PC-3 (cell line): Measurements from ENCODE around the gene PRKRA. TPM values are rescaled to one million over a fixed set of nuclear protein-coding genes. Genes with fewer than 3 reads are reported as not detected.
A peak's percentile ranks its signal among the peaks of the same experiment; 100 is the strongest.

Experiments used
- ATAC-seq: fragments of 200-7000 bp; cut with Tn5 transposase; 2 replicates; pipeline ENCODE4 v1.9.1; 2020; ENCODE audit warnings: mild to moderate bottlenecking, moderate library complexity
- BruUV-seq: library from RNA; stranded (reverse); fragments of 400-500 nt; replicated peaks from 2 replicates; lab custom pipeline; 2021; lab: Mats Ljungman, UMichigan
- CTCF ChIA-PET: fragments of 300-600 bp; sonication (Branson Sonifier 250); formaldehyde crosslinking; loops from one replicate; lab custom pipeline; 2022; ENCODE audit warnings: antibody characterized with exemption; lab: Charles Lee
- POLR2A ChIA-PET: fragments of 300-600 bp; sonication (Branson Sonifier 250); formaldehyde crosslinking; loops from one replicate; lab custom pipeline; 2022; ENCODE audit warnings: antibody characterized with exemption; ENCODE audit not compliant: unreplicated experiment; lab: Charles Lee
- DNase-seq: peaks from one replicate; pipeline ENCODE4 v3.0.0-alpha.2; 2015
- H2AFZ ChIP-seq: fragments of 300-600 bp; sonication (generic); 2 replicates; pipeline ENCODE4 v1.6.0; 2016; ENCODE audit warnings: antibody characterized with exemption, low read length
- H3F3A ChIP-seq: fragments of 300-600 bp; sonication (generic); one replicate; pipeline ENCODE4 v1.6.0; 2017; ENCODE audit warnings: antibody characterized with exemption, low read length, control low read depth, mild to moderate bottlenecking; ENCODE audit not compliant: unreplicated experiment
- H3K27ac ChIP-seq: fragments of 300-600 bp; sonication (generic); 2 replicates; pipeline ENCODE4 v1.5.1; 2016; ENCODE audit warnings: mild to moderate bottlenecking, low read length
- H3K27me3 ChIP-seq: fragments of 300-600 bp; sonication (generic); 2 replicates; pipeline ENCODE4 v1.6.1; 2016; ENCODE audit warnings: low read length, mixed read lengths
- H3K36me3 ChIP-seq: fragments of 300-600 bp; sonication (generic); 2 replicates; pipeline ENCODE4 v1.6.1; 2016; ENCODE audit warnings: low read depth, mixed run types, low read length, mixed read lengths
- H3K4me1 ChIP-seq: fragments of 300-600 bp; sonication (generic); 2 replicates; pipeline ENCODE4 v1.5.1; 2016; ENCODE audit warnings: low read length; ENCODE audit not compliant: insufficient read depth
- H3K4me2 ChIP-seq: fragments of 300-600 bp; sonication (generic); 2 replicates; pipeline ENCODE4 v1.6.0; 2016; ENCODE audit warnings: low read length
- H3K4me3 ChIP-seq: fragments of 300-600 bp; sonication (generic); 2 replicates; pipeline ENCODE4 v1.5.1; 2016; ENCODE audit warnings: mild to moderate bottlenecking, low read length, mixed read lengths
- H3K79me2 ChIP-seq: fragments of 300-600 bp; sonication (generic); 2 replicates; pipeline ENCODE4 v1.6.1; 2017; ENCODE audit warnings: low read length, mixed read lengths
- H3K9ac ChIP-seq: fragments of 300-600 bp; sonication (generic); 2 replicates; pipeline ENCODE4 v1.6.0; 2016; ENCODE audit warnings: mild to moderate bottlenecking, low read length
- H3K9me2 ChIP-seq: fragments of 300-600 bp; sonication (generic); replicated peaks from 2 replicates; pipeline ENCODE4 v1.6.1; 2016; ENCODE audit warnings: mixed run types, low read length, mixed read lengths
- H3K9me3 ChIP-seq: fragments of 300-600 bp; sonication (generic); 2 replicates; pipeline ENCODE4 v1.6.1; 2016; ENCODE audit warnings: low read length, mixed read lengths
- H4K20me1 ChIP-seq: fragments of 300-600 bp; sonication (generic); 2 replicates; pipeline ENCODE4 v1.6.1; 2016; ENCODE audit warnings: low read length, mixed read lengths
- EZH2 ChIP-seq: fragments of 300-600 bp; sonication (generic); IDR thresholded peaks from one replicate; pipeline ENCODE4 v1.6.1; 2017; ENCODE audit warnings: antibody characterized with exemption, mild to moderate bottlenecking, low read length; ENCODE audit not compliant: unreplicated experiment
- EZH2phosphoT487 ChIP-seq: fragments of 300-600 bp; sonication (generic); IDR thresholded peaks from 2 replicates; pipeline ENCODE4 v1.6.1; 2018; ENCODE audit warnings: mild to moderate bottlenecking, antibody characterized with exemption, low read length, borderline replicate concordance
- intact Hi-C: fragments of 100-400 bp; cut with micrococcal nuclease; formaldehyde crosslinking; loops from 2 replicates; pipeline ENCODE4 v1.9.0; 2023
- total RNA-seq: library from RNA; depleted of rRNA; stranded (reverse); fragments of >200 nt; gene quantifications from 2 replicates; pipeline ENCODE4 v1.2.3, GENCODE V29; 2014
- TF ChIP-seq, protein P1 (sequence below): fragments of 300-600 bp; sonication (generic); conservative IDR thresholded peaks from 2 replicates; pipeline ENCODE4 v1.5.1; 2017; ENCODE audit warnings: antibody characterized with exemption, low read depth, mild to moderate bottlenecking, low read length

The PRKRA gene
- total RNA-seq, 1 experiment from 2014 or later: 78.2 TPM

DNA sequence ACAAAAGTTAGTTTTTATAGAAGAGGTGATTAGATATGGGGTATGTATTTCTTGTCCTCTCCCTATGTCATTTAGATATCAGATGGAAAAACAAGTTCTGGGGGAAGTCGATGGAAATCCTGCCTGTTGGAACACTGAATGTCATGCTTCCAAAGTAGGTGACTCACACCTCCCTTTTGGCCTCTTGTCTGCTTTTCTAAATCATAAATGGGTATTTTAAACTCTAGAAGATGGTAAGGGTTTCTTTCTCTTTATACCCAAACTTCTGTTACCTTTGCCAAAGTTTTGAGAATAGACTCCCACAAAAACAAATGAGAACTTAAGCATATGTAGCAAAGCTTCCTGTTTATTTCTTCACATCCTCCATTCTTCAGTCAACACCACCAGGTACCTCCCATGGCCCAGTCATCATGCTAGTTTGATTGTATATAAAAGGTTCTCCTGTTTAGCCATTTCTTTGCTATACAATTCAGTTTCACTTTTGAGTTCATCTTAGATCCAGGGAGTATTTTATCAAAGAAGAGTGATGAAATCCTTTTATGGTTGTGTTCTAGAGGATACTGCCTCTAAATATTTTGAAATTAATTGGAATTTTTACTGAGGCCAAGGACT lies 63.9 kb downstream of the PRKRA start:
- H3F3A ChIP-seq: no peaks in the 10 kb centered on the region
- CTCF ChIA-PET: no interaction called here
- no peaks in the 10 kb centered on the region for H3K27me3 ChIP-seq
- H3K4me3 ChIP-seq: no peak overlapping the region
- H3K79me2 ChIP-seq: no peaks in the 10 kb centered on the region
- H2AFZ ChIP-seq: no peak overlapping the region
- H3K9me3 ChIP-seq: no peaks in the 10 kb centered on the region
- no peaks in the 10 kb centered on the region for H4K20me1 ChIP-seq
- BruUV-seq: no TSS peak
- intact Hi-C loops: no loop called here
- DNase-seq (peak; percentile 34), ATAC-seq (no peak)
- H3K9ac ChIP-seq: no peak overlapping the region
- H3K4me1 ChIP-seq: peaks cover 25% of the 10 kb centered on the region
- H3K4me2 ChIP-seq: no peak overlapping the region
- TF ChIP-seq, protein P1, sequence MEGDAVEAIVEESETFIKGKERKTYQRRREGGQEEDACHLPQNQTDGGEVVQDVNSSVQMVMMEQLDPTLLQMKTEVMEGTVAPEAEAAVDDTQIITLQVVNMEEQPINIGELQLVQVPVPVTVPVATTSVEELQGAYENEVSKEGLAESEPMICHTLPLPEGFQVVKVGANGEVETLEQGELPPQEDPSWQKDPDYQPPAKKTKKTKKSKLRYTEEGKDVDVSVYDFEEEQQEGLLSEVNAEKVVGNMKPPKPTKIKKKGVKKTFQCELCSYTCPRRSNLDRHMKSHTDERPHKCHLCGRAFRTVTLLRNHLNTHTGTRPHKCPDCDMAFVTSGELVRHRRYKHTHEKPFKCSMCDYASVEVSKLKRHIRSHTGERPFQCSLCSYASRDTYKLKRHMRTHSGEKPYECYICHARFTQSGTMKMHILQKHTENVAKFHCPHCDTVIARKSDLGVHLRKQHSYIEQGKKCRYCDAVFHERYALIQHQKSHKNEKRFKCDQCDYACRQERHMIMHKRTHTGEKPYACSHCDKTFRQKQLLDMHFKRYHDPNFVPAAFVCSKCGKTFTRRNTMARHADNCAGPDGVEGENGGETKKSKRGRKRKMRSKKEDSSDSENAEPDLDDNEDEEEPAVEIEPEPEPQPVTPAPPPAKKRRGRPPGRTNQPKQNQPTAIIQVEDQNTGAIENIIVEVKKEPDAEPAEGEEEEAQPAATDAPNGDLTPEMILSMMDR: no peak
- TF ChIP-seq EZH2: no peak
- TF ChIP-seq EZH2phosphoT487: no peak
- no peaks in the 10 kb centered on the region for H3K9me2 ChIP-seq
- H3K27ac ChIP-seq: no peak overlapping the region
- H3K36me3 ChIP-seq: no peaks in the 10 kb centered on the region
- POLR2A ChIA-PET: no interaction called here

DNA sequence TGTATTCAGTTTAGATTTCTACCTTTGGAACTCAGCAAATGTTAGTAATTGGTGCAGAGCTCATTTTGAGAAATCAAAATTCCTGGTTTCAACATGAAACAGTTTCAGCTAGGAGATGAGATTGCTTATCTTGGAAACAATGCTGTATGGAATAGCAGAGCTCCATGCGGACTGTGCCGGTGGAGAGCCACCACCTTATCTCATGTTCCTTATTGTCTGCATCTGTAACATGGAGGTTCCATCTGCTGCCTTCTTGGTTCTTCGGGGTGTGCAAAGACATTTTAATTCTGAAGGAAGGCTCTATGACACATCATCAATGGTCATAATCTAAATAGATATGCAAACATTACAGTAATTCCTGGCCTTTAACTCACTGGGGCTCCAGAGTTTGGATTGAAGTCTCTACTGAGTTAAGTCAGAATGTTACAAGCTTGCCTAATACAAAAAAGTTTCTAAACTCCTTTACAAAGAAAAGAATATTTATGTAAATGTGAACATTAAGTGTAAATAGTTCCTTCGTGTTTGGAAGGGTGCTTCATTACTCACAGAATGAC lies 65.3 kb downstream of the PRKRA start:
- POLR2A ChIA-PET: no interaction called here
- H3K9me3 ChIP-seq: no peaks in the 10 kb centered on the region
- H3K4me2 ChIP-seq: peak overlapping the region; percentile 33; the same call in 1 of the 2 replicates
- no peaks in the 10 kb centered on the region for H4K20me1 ChIP-seq
- TF ChIP-seq EZH2phosphoT487: no peak
- no peak for TF ChIP-seq EZH2
- TF ChIP-seq, protein P1: no peak
- no peaks in the 10 kb centered on the region for H3K79me2 ChIP-seq
- no peak overlapping the region for H3K4me3 ChIP-seq
- H3F3A ChIP-seq: no peaks in the 10 kb centered on the region
- no peaks in the 10 kb centered on the region for H3K36me3 ChIP-seq
- BruUV-seq: no TSS peak
- CTCF ChIA-PET: interaction anchor here (1.0 kb wide), 1 partner anchor 29 kb away, joined by 5 read pairs; no protein-coding TSS in a partner anchor
- no peaks in the 10 kb centered on the region for H3K9me2 ChIP-seq
- intact Hi-C loops: no loop called here
- H3K4me1 ChIP-seq: peaks cover 21% of the 10 kb centered on the region
- DNase-seq (peak; percentile 60), ATAC-seq (peak; percentile 78)
- no peaks in the 10 kb centered on the region for H3K27me3 ChIP-seq
- no peak overlapping the region for H3K9ac ChIP-seq
- H2AFZ ChIP-seq: peak overlapping the region; percentile 1; the same call in 1 of the 2 replicates
- peak overlapping the region; percentile 42 for H3K27ac ChIP-seq

DNA sequence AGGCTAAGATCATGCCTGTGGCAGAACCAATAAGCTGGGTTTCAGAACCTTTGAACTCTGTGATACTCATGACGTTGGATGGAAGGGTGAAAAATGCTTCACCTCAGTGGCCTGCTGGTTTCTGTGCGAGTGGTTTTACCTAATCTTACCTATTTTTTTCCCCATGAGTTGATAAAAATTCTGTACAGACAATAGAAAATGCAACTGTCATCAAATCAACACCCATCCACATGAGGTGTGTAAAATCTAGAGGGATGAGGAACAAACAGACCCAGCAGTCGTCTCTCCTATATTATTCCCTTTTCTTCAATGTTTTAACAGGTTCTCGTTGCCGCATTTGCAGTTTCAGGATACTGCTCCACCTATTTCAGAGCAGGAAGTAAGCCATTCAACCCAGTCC lies 67.3 kb downstream of the PRKRA start:
- Histone ChIP-seq H4K20me1 (no peaks in the 10 kb centered on the region), H3K4me3 (no peak overlapping the region), H3K4me2 (no peak overlapping the region), H3K79me2 (no peaks in the 10 kb centered on the region), H3K36me3 (no peaks in the 10 kb centered on the region), H3K27ac (no peak overlapping the region), H3K9me2 (no peaks in the 10 kb centered on the region), H3K9me3 (no peaks in the 10 kb centered on the region), H3K9ac (no peak overlapping the region), H3K27me3 (no peaks in the 10 kb centered on the region), H3F3A (no peaks in the 10 kb centered on the region), H2AFZ (no peak overlapping the region), H3K4me1 (peaks cover 21% of the 10 kb centered on the region)
- DNase-seq (no peak), ATAC-seq (no peak)
- CTCF ChIA-PET: no interaction called here
- BruUV-seq: no TSS peak
- TF ChIP-seq EZH2 (no peak), EZH2phosphoT487 (no peak)
- TF ChIP-seq, protein P1: no peak
- POLR2A ChIA-PET: no interaction called here
- intact Hi-C loops: no loop called here
